Measurements from ENCODE around the gene TXNDC15.
"Not testable (repeated sequence)": the region's sequence is repeated elsewhere in the genome, so short reads cannot be mapped to it uniquely, and the experiment has no call there.

The TXNDC15 gene

GRCh38 chr5:134873987-134874830 is at the start of gene TXNDC15:
Gene TXNDC15 (plus strand): TSS chr5:134874371. CDS start chr5:134874428, 57 bp downstream.
- peak; percentile 85 for DNase-seq

DNA sequence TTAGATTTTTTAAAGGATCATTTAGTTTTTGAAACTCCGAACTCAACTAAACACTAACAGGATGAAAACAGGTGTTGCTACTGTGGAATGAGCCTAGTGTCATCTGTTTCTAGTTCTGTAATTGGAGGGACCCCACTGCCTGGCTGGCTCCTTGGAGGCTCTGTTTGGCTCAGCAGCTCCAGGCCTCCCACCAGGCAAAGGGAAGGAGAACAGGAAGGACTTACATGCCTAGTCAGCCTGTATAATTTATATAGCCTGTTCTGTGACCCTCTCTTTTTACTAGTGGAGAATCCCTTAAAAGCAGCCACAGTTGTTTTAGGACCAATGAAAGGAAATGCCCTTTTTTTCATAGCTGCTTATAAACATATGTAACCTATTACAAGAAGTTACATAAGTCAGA is 49.5 kb upstream of the TXNDC15 start:
- DNase-seq, result no peak

DNA sequence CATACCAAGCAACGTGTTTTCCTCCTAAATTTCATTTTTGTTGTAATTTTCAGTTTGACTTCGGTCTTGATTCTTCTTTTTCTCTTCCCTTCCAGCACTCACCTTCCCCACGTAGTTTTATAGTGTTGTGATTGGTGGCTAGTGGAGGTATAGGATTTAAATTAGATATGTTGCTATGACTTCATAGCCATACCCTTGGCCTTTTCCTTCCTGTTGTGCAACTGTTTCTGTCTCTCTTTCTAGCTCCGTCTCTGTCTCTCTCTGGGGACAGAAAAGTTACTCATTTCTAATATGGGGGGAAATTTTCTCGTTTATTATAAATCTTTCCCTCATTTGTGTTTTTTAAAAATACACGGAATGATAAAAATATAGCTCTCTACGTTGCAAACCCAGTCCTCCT is 49.0 kb upstream of the TXNDC15 start:
- no peak for DNase-seq

DNA sequence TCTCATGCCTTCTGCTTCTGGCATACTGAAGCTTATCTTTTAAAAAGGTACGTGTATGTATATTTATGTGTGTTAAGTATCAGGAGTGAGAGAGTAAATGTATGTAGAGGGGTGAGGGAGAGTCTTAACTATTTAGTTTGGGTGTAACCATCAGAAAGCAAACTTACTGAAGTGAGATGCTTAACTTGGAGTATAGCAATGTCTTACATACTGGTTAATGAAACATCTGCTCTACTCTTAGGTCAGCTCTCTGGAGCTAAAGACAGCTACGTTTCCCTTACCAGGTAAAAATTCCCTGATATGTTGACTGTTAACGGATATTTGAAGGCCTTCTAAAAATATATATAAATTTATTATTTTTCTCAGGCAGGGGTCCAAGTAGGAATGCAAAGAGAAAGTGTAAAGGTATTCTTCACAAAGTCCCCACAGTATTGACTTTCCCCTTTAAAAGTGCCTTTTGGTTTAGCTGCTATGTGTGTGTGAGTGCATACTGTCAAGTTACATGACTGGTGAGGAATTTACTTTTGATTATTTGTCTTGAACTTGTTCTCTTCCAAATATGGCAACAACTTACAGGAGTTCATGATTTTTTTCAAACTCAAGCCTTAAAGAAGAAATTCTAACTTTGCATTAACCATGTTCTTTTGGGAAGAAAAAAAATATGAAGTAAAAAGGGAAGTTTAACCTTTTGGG is 40.7 kb upstream of the TXNDC15 start:
- DNase-seq, result no peak

GRCh38 chr5:134835623-134836022 is 38.5 kb upstream of the TXNDC15 start:
- DNase-seq, result no peak

- no peak for DNase-seq
Measured at GRCh38 chr5:134837530-134838181, 36.5 kb upstream of the TXNDC15 start.

GRCh38 chr5:134838361-134838760 is 35.8 kb upstream of the TXNDC15 start:
- DNase-seq, result not testable (repeated sequence)

- no peak for DNase-seq
Measured at GRCh38 chr5:134840811-134841210, 33.4 kb upstream of the TXNDC15 start.

DNA sequence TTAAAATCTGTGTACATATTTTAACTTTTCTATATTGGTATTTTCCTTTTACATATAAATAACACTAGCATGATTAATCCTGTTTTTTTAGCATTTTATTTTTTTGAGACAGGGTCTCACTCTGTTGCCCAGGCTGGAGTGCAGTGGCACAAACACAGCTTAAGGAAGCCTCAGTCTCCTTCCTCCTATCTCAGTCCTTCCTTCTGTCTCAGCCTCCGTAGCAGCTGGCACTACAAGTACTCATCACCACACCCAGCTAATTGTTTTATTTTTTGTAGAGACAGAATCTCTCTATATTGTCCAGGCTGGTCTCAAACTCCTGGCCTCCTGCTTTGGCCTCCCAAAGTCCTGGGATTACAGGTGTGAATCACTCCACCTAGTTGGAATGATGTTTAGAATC is 29.9 kb upstream of the TXNDC15 start:
- no peak for DNase-seq

GRCh38 chr5:134845335-134845851 is 28.8 kb upstream of the TXNDC15 start:
- DNase-seq, result no peak

GRCh38 chr5:134845852-134846640 is 28.1 kb upstream of the TXNDC15 start, which contains the start of gene C5orf24:
Gene C5orf24 (plus strand): TSS chr5:134845968. CDS start chr5:134854901, 8,933 bp downstream.
- DNase-seq, result peak; percentile 96

DNA sequence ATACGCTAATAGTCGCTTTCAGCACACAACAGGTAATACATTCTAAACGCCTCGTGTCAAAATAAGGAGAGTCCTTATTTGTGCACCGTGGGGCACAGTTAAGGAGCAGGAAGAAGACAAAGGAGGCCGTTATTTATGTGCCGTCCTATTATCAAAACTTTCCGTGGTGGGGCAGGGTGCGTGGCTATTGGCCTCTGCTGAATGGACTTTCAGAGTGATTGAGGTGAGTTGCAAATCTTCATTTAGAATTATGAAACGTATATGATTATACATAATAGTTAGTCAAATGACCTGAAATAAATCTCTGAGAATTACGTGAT is 27.6 kb upstream of the TXNDC15 start:
- peak; percentile 43 for DNase-seq

DNA sequence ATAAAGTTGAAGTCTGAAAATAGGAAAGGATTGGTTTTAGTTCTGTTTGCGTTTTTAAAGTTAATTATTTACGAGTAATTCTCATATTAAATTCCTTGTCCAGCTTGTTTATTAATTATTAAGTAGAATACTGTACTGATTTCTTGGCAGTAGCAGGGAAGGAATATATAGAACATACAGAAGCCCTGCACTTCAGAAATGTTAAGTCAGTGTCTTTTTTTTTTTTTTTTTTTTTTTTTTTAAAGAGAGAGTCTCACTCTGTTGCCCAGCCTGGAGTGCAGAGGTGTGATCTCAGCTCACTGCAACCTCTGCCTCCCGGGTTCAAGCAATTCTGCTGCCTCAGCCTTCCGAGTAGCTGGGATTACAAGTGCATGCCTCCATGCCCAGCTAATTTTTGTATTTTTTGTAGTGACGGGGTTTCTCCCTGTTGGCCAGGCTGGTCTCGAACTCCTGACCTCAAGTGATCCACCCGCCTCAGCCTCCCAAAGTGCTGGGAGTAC is 24.7 kb upstream of the TXNDC15 start:
- DNase-seq, result not testable (repeated sequence)

- peak; percentile 35 for DNase-seq
Measured at GRCh38 chr5:134851307-134851923, 22.8 kb upstream of the TXNDC15 start.

DNA sequence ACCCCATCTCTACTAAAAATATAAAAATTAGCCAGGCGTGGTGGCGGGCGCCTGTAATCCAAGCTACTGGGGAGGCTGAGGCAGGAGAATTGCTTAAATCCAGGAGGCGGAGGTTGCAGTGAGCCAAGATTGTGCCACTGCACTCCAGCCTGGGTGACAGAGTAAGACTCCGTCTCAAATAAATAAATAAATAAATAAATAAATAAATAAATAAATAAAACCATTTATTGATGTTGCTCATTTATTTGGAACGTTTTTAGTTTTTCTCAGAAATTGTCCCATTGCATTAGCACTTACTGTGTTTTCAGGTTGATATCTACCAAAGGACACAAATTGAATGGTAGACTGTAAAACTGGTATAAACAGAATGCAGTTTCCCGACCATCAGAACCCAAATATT is 17.7 kb upstream of the TXNDC15 start:
- not testable (repeated sequence) for DNase-seq

GRCh38 chr5:134857401-134857800 is 16.8 kb upstream of the TXNDC15 start:
- no peak for DNase-seq

DNA sequence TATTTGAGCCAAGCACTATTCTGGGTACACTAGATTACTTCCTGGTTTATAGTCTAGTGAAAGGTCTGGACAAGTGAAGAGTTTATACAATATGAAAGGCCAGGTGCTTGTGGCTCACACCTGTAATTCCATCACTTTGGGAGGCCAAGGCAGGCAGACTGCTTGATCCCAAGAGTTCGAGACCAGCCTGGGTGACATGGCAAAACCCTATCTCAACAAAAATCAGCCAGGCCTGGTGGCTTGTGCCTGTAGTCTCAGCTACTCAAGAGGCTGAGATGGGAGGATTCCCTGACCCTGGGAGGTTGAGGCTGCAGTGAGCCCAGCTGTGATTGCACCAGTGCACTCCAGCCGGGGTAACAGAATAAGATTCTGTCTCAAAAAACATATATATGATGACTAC is 9.5 kb upstream of the TXNDC15 start:
- no peak for DNase-seq

DNA sequence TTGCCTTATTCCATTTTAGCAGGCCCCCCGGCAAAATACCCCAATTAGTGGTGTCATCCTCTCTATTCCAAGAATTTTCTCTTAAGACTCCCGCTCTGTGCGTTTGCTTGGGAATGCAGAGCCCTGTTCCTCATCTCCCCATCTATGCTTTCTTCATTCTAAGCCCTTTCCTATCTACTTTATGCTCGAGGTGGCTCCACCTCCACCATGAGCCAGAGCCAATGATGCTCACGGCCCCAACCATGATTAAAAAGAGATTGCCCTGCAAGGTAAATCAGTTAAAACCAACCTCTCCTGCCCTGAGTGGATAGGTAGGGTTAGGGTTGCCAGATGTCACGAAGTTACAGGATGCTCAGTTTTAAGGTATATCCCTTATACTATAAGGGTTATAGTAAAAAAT is 677 bp upstream of the TXNDC15 start:
- no peak for DNase-seq

DNA sequence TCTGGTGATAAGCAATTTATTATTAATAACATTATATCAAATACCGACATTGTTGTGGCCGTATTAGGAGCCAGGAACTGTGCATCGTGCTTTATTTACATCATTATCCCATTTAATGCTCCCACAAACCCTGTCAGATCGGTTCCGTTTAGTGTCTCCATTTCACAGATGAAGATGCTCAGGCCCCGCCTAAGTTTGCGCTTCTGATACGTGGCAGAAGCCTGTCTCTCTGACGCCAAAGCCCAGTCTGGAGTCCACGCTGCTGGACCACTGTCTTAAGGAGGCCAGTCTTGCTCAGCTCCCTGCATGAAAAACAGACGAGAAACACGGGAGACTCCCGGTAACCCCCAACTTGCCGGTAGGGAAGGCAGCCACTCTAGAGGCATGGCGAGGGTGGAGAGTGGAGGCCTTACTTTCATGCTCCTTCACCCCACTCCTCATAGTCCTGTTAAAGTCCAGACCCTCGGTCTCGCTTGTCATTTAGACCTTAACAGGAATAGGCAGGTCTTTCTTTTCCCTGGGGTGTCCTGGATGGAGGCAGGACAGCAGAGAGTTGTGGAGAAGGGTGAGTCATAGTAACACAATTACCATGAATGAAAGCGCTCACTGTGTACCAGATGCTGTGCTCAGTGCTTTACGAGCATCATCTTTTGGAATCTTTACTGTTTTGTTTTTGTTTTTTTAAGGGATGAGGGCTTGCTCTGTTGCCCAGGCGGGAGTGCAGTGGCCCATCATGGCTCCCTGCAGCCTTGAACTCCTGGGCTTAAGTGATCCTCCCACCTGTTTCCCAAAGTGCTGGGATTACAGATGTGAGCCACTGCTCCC is 872 bp downstream of the TXNDC15 start:
- peak; percentile 57 for DNase-seq

DNA sequence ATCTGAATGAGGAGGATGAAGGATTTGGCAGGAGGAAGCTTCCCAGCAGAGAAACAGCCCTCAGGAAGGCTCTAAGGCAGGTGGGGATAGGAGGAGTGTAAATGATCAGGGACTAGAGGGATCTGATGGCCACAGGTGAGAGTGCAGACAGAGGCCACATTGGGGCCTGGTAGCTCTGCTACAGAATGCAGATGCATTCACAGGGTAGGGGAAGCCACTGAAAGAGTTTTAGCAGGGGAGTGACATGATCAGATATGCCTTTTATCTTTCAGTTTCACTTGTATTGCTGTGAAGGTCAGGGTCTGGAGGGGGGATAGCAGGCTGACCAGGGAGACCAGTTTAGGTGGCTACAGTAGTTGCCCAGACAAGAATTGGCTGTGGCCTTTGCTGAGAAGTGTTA is 3.0 kb downstream of the TXNDC15 start:
- peak; percentile 12 for DNase-seq

DNA sequence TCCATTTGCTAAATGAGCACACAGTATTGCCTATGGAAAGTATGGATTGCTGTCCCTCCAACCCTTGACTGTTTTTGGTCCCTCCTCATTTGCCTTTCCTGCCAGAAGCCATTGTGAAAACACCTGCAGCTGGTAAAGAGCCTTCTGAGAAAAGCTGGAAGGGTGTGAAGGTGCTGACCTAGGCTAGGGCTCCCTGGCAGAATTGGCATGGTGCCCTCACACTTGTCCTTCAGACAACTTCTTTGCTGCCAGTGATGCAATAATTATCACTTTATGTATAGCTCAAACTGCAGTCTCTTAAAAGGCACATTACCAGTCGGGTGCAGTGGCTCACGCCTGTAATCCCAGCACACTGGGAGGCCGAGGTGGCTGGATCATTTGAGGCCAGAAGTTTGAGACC is 4.2 kb downstream of the TXNDC15 start:
- no peak for DNase-seq
